Skeletal muscle tissue (tissue), 4 donors: ENCODE results near the gene LYG2. TPM values are rescaled to one million over a fixed set of nuclear protein-coding genes. Genes with fewer than 3 reads are reported as not detected.
"Not testable (repeated sequence)": the region's sequence is repeated elsewhere in the genome, so short reads cannot be mapped to it uniquely, and the experiment has no call there.

Experiments used
- H3K27ac ChIP-seq: one replicate; pipeline ENCODE4 v1.7.0; 2013; ENCODE audit warnings: mild to moderate bottlenecking, low read depth, low read length, inconsistent platforms
- H3K27me3 ChIP-seq, 3 donors: one replicate each; pipeline ENCODE4 v1.7.0; 2013; ENCODE audit warnings: low read length in 3 of 3; ENCODE audit not compliant: control insufficient read depth in 3 of 3, insufficient read depth in 3 of 3
- H3K36me3 ChIP-seq, 3 donors: one replicate each; pipeline ENCODE4 v1.7.0; 2013; ENCODE audit warnings: low read length in 3 of 3; ENCODE audit not compliant: control insufficient read depth in 3 of 3, insufficient read depth in 3 of 3
- H3K4me1 ChIP-seq, 3 donors: one replicate each; pipeline ENCODE4 v1.7.0; 2013; ENCODE audit warnings: low read length in 3 of 3, mild to moderate bottlenecking in 3 of 3; ENCODE audit not compliant: control insufficient read depth in 3 of 3, insufficient read depth in 3 of 3
- H3K4me3 ChIP-seq, 3 donors: one replicate each; pipeline ENCODE4 v1.7.0; 2013; ENCODE audit warnings: low read length in 3 of 3
- H3K9ac ChIP-seq, 3 donors: one replicate each; pipeline ENCODE4 v1.7.0; 2013; ENCODE audit warnings: low read length in 3 of 3, mild to moderate bottlenecking in 3 of 3, moderate library complexity in 2 of 3, low read depth in 1 of 3
- H3K9me3 ChIP-seq, 3 donors: one replicate each; pipeline ENCODE4 v1.7.0; 2013; ENCODE audit warnings: low read length in 3 of 3; ENCODE audit not compliant: control insufficient read depth in 3 of 3
- total RNA-seq: library from RNA; depleted of rRNA; stranded (reverse); fragments of >200 nt; gene quantifications from one replicate; pipeline ENCODE4 v1.2.3, GENCODE V29; 2014
- donor health status: Osteomylitis.

LYG2 gene
- not detected for total RNA-seq

- Histone ChIP-seq H3K36me3 (no peaks in the 10 kb centered on the region), H3K9ac (no peak within 1 kb of the TSS), H3K4me3 (no peak within 1 kb of the TSS), H3K4me1 (no peaks in the 10 kb centered on the region), H3K27me3 (no peaks in the 10 kb centered on the region), H3K9me3 (no peaks in the 10 kb centered on the region), H3K27ac (no peak within 1 kb of the TSS)
Observed at GRCh38 chr2:99255491-99256318, at the start of gene LYG2. LYG2 (minus strand) TSS chr2:99255666; CDS start chr2:99254260, 1,406 bp downstream.

GRCh38 chr2:99301097-99301496 lies 45.6 kb upstream of the LYG2 start, which contains the start of gene LYG1:
LYG1 (minus strand) TSS chr2:99301197; CDS start chr2:99295670, 5,527 bp downstream.
- peaks cover 9 to 24% (median 18%) of the 10 kb centered on the region in 3 donors for H3K36me3 ChIP-seq
- H3K4me3 ChIP-seq, H3K9ac ChIP-seq, H3K27me3 ChIP-seq, H3K27ac ChIP-seq, H3K4me1 ChIP-seq, H3K9me3 ChIP-seq: not testable (repeated sequence)

GRCh38 chr2:99299580-99299979 lies 44.1 kb upstream of the LYG2 start:
- no peaks in the 10 kb centered on the region for H3K4me1 ChIP-seq
- H3K27ac ChIP-seq: no peak overlapping the region
- H3K36me3 ChIP-seq: peaks cover 9 to 20% (median 18%) of the 10 kb centered on the region in 3 donors
- no peaks in the 10 kb centered on the region for H3K9me3 ChIP-seq
- H3K9ac ChIP-seq: no peak overlapping the region
- H3K4me3 ChIP-seq: no peak overlapping the region
- H3K27me3 ChIP-seq: no peaks in the 10 kb centered on the region

GRCh38 chr2:99297994-99298393 lies 42.5 kb upstream of the LYG2 start:
- Histone ChIP-seq H3K27me3 (no peaks in the 10 kb centered on the region), H3K9ac (no peak overlapping the region), H3K36me3 (peaks cover 9 to 12% (median 12%) of the 10 kb centered on the region in 3 donors), H3K4me3 (no peak overlapping the region), H3K4me1 (no peaks in the 10 kb centered on the region), H3K27ac (no peak overlapping the region), H3K9me3 (no peaks in the 10 kb centered on the region)

GRCh38 chr2:99285526-99285925 lies 30.1 kb upstream of the LYG2 start:
- Histone ChIP-seq H3K9me3 (no peaks in the 10 kb centered on the region), H3K4me1 (no peaks in the 10 kb centered on the region), H3K27me3 (no peaks in the 10 kb centered on the region), H3K4me3 (no peak overlapping the region), H3K36me3 (peaks cover 15 to 27% (median 16%) of the 10 kb centered on the region in 3 donors), H3K27ac (no peak overlapping the region), H3K9ac (no peak overlapping the region)

GRCh38 chr2:99279969-99280695 lies 24.7 kb upstream of the LYG2 start:
- Histone ChIP-seq H3K27me3 (no peaks in the 10 kb centered on the region), H3K4me1 (peaks cover 0 to 2% (median 0%) of the 10 kb centered on the region in 3 donors), H3K9me3 (no peaks in the 10 kb centered on the region), H3K9ac (no peak overlapping the region), H3K4me3 (no peak overlapping the region), H3K36me3 (peaks cover 12 to 21% (median 12%) of the 10 kb centered on the region in 3 donors), H3K27ac (no peak overlapping the region)

GRCh38 chr2:99278793-99279291 lies 23.4 kb upstream of the LYG2 start:
- no peak overlapping the region for H3K4me3 ChIP-seq
- H3K9ac ChIP-seq: no peak overlapping the region
- H3K4me1 ChIP-seq: peaks cover 0 to 2% (median 0%) of the 10 kb centered on the region in 3 donors
- peaks cover 0 to 10% (median 4%) of the 10 kb centered on the region in 3 donors for H3K36me3 ChIP-seq
- H3K27ac ChIP-seq: no peak overlapping the region
- H3K9me3 ChIP-seq: peaks cover 0 to 3% (median 0%) of the 10 kb centered on the region in 3 donors
- H3K27me3 ChIP-seq: no peaks in the 10 kb centered on the region

- not testable (repeated sequence) for H3K27ac ChIP-seq, H3K4me1 ChIP-seq, H3K27me3 ChIP-seq, H3K36me3 ChIP-seq, H3K4me3 ChIP-seq, H3K9me3 ChIP-seq, H3K9ac ChIP-seq
Observed at GRCh38 chr2:99278195-99278765, 22.8 kb upstream of the LYG2 start.

- Histone ChIP-seq H3K27me3 (no peaks in the 10 kb centered on the region), H3K4me3 (no peak overlapping the region)
Observed at GRCh38 chr2:99275882-99276281, 20.4 kb upstream of the LYG2 start.

More at GRCh38 chr2:99275882-99276281, 20.4 kb upstream of the LYG2 start:
- Histone ChIP-seq H3K9me3 (peaks cover 0 to 4% (median 0%) of the 10 kb centered on the region in 3 donors), H3K4me1 (peaks cover 0 to 2% (median 0%) of the 10 kb centered on the region in 3 donors), H3K36me3 (no peaks in the 10 kb centered on the region), H3K9ac (no peak overlapping the region), H3K27ac (no peak overlapping the region)
